ENCODE data around the gene ADAMTS4.

GRCh38 chr1:161200992-161201835 lies 2.4 kb upstream of the ADAMTS4 start:
- TF ChIP-seq POLR2A (IDR thresholded peaks at IDR 0.05) (no peak), CTCF (IDR thresholded peaks at IDR 0.05) (no peak)

Measured in lower leg skin (tissue), 3 donors.